HG03196 (cell line): Measurements from ENCODE around the gene UBC.
"Not testable (repeated sequence)": the region's sequence is repeated elsewhere in the genome, so short reads cannot be mapped to it uniquely, and the experiment has no call there.

Source experiments
- ATAC-seq: cut with Tn5 transposase; IDR thresholded peaks from one replicate; pipeline ENCODE4 v1.9.1; 2021; ENCODE audit not compliant: unreplicated experiment

Gene UBC

DNA sequence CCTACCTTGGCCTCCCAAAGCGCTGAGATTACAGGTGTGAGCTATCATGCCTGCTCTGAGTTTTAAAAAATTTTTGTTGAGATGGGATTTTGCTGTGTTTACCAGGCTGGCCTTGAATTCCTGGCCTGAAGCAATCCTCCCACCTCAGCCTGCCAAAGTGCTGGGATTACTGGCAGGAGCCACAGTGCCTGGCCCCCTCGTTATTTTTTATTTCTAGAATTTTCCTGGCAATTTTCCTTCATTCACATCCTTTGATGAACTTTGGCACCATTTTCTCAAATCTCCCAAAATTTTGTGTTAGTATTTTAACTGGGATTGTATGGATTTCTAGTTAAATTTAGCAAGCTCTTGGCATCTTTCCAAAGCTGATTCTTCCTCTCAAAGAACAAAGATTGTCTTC lies 26.2 kb downstream of the UBC start:
- no peak for ATAC-seq

DNA sequence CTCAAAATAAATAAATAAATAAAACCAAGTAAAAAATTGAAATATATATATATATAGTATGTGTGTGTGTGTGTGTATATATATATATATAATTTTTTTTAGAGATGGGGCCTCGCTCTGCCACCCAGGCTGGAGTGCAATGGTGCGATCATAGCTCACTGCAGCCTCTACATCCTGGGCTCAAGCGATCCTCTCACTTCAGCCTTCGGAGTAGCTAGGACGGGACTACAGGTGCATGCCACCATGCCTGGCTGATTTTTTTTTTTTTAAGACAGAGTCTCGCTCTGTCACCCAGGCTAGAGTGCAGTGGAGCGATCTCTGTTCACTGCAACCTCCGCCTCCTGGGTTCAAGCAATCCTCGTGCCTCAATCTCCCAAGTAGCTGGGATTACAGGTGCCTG lies 26.7 kb downstream of the UBC start:
- not testable (repeated sequence) for ATAC-seq

DNA sequence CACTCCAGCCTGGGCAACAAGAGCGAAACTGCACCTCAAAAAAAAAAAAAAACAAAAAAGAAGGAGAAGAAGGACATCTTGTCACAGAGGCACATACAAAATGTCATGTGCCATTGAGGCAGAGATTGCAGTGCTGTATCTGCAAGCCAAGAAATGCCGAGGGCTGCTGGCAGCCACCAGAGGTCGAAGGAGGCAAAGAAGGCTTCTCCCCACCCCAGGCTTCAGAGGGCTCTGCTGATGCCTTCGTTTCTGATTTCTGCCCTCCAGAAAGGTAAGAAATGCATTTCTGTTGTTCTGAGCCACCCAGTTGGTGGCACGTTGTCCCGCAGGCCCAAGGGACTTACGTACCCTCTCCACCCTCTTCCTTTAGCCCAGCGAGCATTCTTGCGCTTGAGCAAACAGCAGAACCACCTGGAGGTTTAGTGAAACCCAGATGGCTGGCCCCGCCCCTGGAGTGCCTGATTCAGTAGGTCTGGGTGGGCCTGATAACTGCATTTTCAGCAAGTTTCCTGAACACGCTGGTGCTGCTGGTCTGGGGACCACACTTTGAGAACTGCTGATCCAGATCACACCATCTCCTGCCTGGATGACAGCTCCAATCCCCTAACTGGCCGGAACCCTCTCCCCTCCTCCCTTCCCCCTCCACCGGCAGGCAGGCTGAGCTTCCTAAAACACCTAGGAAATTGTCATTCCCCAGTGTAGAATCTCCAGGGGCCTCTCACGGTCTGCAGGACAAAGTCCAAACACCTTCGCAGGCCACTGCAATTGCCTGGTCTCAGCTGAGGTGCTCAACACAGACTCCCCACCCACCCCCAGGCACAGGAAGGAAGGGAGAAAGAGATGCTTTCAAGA lies 29.6 kb downstream of the UBC start:
- ATAC-seq = peak; percentile 81

DNA sequence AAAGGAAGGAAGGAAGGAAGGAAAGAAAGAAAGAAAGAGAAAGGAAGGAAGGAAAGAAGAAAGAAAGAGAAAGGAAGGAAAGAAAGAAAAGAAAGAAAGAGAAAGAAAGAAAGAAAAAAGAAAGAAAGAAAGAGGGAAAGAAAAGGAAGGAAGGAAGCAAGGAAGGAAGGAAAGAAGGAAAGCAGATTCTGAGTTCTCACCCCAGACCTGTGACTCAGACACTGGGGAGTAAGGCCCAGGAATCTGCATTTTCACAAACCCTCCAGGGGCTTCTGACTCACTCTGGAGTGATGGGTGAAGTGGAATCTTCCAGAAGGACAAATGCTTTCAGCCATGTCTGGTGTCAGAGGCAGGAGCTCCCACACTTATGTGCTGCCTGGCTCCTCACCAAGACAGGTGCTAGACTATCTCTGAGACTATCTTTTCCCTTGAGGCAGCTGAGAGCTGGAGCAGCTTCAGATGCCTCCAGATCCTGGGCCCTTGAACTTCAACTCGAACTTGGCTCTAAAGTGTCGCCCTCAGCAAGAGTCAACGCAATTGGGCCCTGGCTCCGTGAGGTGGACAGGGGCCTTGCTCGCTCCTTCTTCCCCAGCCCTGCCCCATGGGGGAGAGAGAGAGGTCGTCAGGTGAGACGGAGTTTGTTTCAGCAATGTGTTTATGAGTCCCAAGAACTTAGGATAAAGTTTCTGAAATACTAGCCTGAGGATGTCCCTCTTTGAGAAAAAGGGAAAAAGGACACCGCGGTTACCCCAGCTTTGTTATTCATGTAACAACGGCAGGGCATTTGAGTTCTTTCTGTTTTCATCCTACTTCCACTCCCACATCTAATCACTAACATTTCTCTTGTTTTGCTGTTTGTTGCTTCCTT lies 31.0 kb downstream of the UBC start:
- ATAC-seq = no peak

DNA sequence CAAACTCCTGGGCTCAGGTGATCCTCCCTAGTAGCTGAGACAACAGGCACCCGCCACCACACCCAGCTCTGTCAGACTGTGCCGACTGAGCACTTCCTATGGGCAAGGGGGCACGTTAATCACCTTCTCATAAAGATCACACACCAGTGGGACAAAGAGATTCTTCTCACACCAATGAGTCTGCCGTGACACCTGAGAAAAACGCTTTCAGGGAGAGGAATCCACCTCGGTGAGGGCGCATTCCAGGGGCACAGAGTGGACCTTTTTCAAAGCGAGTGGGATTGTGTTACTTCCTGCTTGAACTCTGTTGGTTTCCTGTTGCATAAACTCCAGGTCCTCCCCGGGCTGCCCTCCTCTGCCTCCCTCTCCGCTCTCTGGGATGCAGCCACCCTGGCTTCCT lies 33.3 kb downstream of the UBC start:
- no peak for ATAC-seq

DNA sequence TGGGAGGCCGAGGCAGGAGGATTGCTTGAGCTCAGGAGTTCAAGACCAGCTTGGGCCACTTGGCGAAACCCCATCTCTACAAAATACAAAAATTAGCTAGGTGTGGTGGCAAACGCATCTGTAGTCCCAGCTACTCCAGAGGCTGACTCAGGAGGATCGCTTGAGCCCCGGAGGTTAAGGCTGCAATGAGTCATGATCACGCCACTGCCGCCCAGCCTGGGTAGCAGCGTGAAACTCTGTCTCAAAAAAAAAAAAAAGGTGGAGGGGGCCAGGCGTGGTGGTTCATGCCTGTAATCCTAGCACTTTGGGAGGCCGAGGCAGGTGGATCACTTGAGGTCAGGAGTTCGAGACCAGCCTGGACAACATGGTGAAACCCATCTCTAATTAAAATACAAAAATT lies 34.1 kb downstream of the UBC start:
- ATAC-seq = not testable (repeated sequence)

DNA sequence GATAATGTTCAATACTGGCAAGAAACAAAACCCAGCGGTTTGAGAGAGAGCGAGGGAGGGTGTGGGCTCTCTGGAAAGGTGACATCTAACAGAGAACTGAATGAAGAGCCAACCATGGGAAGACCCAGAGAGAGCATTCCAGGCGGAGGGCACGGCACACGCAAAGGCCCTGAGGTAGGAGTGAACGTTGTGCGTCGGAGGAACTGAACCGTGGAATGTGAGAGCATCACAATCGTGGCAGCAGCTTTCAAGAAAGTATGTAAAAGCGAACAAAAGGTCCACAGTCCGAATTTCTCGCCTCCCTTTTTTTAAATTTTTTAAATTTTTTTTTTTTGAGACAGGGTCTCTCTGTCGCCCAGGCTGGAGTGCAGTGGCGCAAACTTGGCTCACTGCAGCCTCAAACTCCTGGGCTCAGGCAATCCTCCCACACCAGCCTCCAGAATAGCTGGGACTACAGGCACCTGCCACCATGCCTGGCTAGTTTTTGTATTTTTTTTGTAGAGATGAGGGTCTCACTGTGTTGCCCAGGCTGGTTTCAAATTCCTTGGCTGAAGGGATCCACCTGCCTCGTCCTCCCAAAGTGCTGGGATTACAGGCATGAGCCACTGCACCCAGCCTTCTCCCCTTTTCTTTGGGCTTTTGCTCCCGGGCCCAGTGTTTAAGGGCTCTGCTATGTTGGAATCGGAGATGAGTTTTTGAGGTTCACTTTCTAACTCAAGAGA lies 35.5 kb downstream of the UBC start:
- no peak for ATAC-seq

DNA sequence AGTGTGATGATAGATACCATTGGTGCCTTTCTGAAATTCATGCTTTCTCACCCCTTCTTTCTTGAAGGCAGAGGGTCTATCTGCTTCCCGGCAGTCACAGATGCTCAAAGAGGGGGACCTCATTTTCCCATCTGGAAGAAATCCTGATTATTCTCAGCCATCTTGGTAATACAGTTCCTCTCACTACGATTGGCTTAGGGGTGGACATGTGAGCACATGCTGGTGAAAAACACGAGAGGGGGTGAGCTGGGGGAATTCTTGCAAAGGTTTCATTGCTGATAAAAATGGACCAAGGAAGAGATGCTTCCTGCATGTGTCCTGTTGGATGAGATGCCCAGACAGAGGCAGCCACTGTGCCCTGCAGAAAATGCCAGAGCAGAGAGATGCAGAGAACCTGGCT lies 37.0 kb downstream of the UBC start:
- no peak for ATAC-seq

DNA sequence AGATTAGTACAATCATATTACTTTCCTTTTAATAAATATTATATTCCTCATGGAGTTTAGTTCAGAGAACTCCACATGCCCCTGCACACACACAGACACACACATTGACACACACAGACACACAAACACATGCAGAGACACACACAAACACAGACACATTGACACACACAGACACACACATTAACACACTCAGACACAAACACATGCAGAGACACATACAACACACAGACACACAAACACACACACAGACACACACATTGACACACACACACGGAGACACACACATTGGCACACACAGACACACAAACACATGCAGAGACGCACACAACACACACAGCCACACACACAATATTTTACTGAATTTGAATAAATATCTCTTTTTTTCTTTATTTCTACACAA lies 38.3 kb downstream of the UBC start:
- no peak for ATAC-seq

DNA sequence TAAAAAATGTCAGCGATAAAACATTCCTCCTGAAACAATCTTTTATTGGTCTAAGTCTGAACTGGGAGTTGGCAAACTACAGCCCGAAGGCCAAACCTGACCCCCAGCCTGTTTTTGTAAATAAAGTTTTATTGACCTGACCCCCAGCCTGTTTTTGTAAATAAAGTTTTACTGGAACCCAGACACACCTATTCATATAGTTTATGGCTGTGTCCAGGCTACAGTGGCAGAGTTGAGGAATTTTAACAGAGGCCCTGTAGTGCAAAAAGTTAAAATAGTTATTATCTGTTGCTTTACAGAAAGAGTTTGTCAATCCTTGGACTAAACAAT lies 38.7 kb downstream of the UBC start:
- ATAC-seq = no peak

DNA sequence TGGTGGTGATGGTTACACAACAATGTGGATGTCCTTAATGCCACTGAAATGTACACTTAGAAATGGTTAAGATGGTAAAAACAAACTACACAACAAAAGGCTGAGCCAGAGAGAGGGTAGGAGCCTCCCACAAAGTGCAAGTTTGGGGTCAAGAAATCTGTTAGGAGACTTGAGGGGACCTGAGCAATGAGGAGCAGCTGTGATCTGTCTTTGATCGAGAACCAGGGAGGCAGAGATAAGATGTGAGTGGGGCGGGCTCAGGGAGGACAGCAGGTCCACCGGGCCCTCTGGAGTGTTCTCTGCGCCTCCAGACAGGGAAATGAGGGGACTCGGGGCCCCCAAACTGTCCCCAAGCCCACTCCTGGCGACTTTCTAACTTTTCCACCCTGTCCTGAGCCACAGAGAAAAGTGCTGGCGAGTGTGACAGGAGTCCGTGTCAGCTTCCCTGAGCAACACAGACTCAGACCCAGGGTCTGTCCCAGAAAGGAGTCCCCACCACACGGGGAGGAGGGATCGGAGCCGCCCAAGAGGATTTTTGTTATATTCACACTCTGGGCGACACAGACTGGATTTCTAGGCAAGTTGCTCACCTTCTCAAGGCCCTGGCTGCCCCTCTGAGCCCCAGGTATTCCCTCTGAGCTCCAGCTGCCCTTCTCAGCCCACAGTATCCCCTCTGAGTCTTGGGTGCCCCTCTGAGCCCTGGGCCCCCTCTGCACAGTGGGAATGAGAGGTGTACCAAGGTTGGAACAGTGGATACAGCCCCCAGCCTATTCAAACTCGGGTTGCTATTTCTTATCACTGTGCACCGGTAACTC lies 39.3 kb downstream of the UBC start:
- ATAC-seq = no peak

DNA sequence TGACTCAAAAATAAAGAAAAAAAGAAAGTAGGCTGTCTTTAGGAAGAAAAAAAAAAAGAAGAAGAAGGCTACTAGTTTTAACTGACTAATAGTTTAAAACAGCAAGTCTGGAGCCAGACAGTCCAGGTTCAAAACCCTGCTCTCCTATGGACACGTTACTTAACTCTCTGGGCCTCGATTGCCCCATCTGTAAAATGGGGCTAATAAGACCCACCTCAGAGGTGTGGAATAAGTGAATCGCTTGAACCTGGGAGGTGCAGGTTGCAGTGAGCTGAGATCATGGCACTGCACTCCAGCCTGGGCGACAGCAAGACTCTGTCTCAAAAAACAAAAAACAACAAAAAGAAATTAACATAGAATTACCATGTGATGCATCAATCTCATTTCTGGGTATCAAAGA lies 40.3 kb downstream of the UBC start:
- ATAC-seq = no peak

DNA sequence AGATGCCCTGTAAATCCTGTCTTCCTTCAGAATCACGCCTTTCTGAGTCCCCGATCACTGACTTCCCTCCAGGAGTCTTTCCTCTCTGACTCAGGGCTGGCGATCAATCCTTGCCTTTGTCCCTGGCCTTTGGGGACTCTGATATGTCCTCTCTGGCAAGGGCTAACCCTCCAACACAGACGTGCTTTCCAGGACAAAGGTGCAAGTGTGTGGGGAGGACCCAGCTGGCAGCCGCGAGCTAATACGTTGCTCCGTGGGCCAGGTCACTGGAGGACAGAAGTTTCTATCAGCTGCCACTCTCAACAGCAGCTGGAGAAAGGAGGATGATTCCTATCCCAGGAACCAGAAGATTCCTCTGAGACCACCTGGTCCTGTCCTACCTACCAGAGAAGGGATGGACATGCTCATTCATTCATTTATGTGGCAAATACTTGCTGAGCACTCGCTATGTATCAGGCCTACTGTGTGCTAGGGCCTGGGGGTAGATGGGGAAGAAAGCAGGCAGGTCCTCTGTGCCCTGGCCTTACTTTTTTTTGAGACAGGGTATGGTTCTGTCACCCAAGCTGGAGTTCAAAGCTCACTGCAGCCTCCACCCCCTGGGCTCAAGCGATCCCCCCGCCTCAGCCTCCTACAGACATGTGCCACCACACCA lies 42.3 kb downstream of the UBC start:
- ATAC-seq = no peak

DNA sequence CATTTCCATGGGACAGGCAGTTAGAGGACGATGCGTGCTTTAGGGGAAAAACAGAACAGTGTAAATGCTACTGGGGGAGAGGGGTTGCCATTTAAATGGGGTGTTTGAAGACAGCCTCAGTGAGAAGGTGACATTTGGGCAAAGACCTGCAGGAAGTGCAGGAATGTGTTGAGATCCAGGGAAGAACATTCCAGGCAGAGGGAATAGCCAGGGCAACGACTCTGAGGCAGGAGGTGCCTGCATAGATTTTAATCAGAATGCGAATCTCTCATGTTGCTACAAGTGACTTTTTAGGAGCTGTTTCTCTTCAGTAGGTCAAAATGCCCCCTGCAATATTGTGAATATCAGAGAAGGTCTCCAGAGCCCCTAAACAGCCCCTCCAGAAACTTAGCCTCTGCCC lies 43.2 kb downstream of the UBC start:
- no peak for ATAC-seq

DNA sequence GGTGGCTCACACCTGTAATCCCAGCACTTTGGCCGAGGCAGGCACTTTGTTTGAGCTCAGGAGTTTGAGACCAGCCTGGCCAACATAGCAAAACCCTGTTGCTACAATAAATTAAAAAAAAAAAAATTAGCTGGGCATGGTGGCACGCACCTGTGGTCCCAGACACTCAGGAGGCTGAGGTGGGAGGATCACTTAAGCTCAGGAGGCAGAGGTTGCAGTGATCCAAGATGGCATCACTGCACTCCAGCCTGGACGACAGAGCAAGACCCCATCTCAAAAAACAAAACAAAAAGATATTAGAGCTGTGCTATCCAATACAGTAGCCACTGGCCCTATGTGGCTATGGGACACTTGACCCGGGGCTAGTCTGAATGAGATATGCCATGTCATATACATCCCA lies 43.9 kb downstream of the UBC start:
- ATAC-seq = no peak

DNA sequence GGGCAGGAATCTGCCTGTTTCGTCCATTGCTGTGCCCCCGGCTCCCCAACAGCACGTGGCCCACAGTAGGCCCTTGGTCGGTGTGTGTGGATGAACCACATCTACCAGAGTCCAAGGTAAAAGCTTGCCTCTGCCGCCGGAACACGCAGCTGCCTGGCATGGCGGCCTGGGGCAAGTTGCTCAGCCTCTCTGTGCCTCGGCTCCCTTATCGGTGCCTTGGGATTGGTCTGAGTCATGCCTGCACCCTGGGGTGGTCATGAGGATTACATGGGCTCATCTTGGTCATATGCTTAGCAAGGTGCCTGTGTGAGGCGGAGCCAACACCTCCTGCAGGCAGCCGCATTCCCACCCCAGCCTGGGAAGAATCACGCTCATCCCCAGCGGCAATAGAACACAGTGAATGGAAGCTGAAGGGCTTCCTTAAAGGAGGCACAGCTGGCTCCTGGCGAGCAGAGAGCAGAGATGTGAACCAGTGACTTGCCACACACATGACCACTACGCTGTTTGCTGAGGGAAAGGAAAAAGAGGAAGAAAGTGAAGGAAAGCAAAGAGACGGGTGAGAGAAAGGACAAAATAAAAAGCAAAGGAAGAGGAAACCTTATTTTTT lies 45.3 kb downstream of the UBC start:
- no peak for ATAC-seq

DNA sequence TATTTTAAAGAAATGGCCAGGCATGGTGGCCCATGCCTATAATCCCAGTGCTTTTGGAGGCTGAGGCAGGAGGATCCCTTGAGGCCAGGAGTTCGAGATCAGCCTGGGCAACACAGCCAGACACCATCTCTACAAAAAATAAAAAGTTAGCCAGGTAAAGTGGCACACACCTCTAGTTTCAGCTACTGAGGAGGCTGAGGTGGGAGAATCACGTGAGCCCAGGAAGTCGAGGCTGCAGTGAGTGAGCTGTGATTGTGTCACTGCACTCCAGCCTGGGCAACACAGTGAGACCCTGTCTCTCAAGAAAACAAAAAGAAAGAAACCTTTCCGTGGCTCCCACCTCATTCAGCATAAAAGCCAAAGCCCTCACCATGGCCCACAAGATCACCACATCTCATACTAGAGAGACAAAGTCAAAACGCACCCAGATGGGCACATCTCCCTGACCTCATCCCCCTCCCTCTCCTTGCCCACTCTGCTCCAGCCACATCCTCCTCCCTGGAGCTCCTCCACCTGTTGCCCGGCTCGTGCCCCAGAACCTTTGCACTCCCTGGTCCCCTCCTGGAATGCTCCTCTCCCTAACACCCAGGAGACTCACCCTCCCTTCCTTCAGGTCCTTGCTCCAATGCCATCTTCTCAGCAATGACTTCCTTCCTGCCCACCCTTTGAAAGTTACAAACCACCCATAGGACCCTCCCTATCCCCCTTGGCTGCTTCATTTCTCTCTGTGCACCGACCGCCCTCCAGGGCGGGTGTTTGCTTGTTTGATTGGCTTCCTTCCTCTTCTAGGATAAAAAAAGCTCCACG lies 46.0 kb downstream of the UBC start:
- ATAC-seq = no peak

DNA sequence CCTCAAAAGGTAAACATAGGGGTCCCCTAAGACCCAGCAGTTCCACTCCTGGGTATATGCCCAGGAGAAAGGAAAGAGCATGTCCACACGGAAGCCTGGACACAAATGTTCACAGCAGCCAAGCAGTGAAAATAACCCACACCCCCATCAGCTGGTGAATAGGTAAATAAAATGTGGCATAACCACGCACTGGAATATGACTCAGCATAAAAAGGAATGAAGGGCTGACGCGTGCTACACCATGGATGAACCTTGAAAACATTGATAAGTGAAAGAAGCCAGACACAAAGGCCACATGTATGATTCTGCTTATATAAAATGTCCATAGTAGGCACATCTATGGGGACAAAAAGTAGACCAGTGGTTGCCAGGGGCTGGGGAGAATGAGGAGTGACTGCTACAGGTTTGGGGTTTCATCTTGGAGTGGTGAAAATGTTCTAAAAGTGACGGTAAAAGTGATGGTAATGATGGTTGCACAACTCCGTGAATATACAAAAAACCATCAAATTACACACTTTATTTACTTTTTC lies 47.0 kb downstream of the UBC start:
- ATAC-seq = no peak

DNA sequence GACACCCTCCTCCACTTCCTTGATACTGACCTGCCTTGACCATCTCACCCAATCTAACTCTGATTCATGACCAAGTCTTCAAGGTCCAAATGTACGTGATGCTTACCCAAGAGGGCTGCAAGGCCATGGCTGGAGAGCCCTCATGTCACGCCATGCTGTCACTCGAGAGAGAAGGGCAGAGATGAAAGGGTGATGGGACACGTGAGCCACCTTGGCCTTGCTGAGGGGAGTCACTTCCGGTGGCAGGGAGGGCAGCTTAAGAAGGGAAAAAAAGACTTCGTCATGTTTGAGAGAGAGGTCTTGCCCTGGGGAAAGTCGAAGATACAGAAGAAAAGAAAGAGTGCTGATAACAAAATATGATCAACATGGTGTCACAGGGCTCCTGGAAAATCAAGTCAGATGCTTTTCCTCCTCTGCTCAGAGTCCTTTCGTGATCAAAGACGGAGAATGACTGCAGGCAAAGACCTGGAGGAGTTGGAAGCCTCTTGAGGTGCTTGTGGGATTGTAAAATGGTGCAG lies 47.5 kb downstream of the UBC start:
- no peak for ATAC-seq
